H1 (cell line): Measurements from ENCODE around the gene PAQR4.

ENCODE experiments used
- ATF3 ChIP-seq: IDR thresholded peaks from 2 replicates; pipeline ENCODE4 v1.6.1; 2011; ENCODE audit warnings: low read depth, mild to moderate bottlenecking, low read length; ENCODE audit not compliant: insufficient read depth
- CTCF ChIP-seq, 3 experiments: IDR thresholded peaks; 1 replicate in 2 of 3; 2 replicates in 1 of 3; pipeline versions ENCODE4 v1.5.1 to v1.6.1; 2011; ENCODE audit warnings: low read length in 3 of 3, mild to moderate bottlenecking in 3 of 3, inconsistent platforms in 2 of 3, low read depth in 1 of 3, moderate library complexity in 1 of 3; ENCODE audit not compliant: insufficient read depth in 1 of 3; ENCODE audit errors: control extremely low read depth in 1 of 3
- EP300 ChIP-seq, 2 experiments: IDR thresholded peaks; 1 replicate in 1 of 2; 2 replicates in 1 of 2; pipeline ENCODE4 v1.6.1; 2011 to 2012; ENCODE audit warnings: low read depth in 2 of 2, low read length in 2 of 2, mild to moderate bottlenecking in 2 of 2, borderline replicate concordance in 1 of 2, inconsistent platforms in 1 of 2, moderate library complexity in 1 of 2
- EZH2 ChIP-seq: fragments of 200-600 bp; sonication (generic); IDR thresholded peaks from 2 replicates; pipeline ENCODE4 v1.7.1; 2012; ENCODE audit warnings: low read depth, mild to moderate bottlenecking, moderate library complexity, low read length, inconsistent platforms; ENCODE audit not compliant: severe bottlenecking
- MAX ChIP-seq: IDR thresholded peaks from 2 replicates; pipeline ENCODE4 v1.6.1; 2012; ENCODE audit warnings: inconsistent platforms
- NRF1 ChIP-seq: IDR thresholded peaks from 2 replicates; pipeline ENCODE4 v1.6.1; 2011; ENCODE audit warnings: mild to moderate bottlenecking, low read depth, low read length, improper control_type of control experiment
- POLR2A ChIP-seq, 2 experiments: IDR thresholded peaks; 1 replicate in 1 of 2; 2 replicates in 1 of 2; pipeline ENCODE4 v1.6.1; 2011; ENCODE audit warnings: low read depth in 2 of 2, low read length in 2 of 2, mild to moderate bottlenecking in 2 of 2; ENCODE audit errors: control extremely low read depth in 1 of 2
- POLR2AphosphoS5 ChIP-seq: IDR thresholded peaks from 2 replicates; pipeline ENCODE4 v1.6.1; 2011; ENCODE audit warnings: low read depth, low read length
- RAD21 ChIP-seq, 2 experiments: IDR thresholded peaks in 1 of 2; conservative IDR thresholded peaks in 1 of 2; 2 replicates each; pipeline ENCODE4 v1.6.1; 2011; ENCODE audit warnings: low read depth in 2 of 2, low read length in 2 of 2, improper control_type of control experiment in 1 of 2, inconsistent platforms in 1 of 2, mild to moderate bottlenecking in 1 of 2, moderate library complexity in 1 of 2
- TAF1 ChIP-seq: IDR thresholded peaks from 2 replicates; pipeline ENCODE4 v1.6.1; 2011; ENCODE audit warnings: mild to moderate bottlenecking, low read depth, low read length

- TF ChIP-seq ATF3 = no peak
- no peak for TF ChIP-seq NRF1
- no peak for TF ChIP-seq POLR2AphosphoS5
- TF ChIP-seq TAF1 = no peak
- no peak for TF ChIP-seq CTCF (IDR thresholded peaks at IDR 0.05; ENCODE audit: control extremely low read depth in 1 of 3, insufficient read depth in 1 of 3, low read depth in 1 of 3, low read length in 3 of 3)
- no peak for TF ChIP-seq EP300 (IDR thresholded peaks at IDR 0.05; ENCODE audit: borderline replicate concordance in 1 of 2, low read depth in 2 of 2, low read length in 2 of 2)
- no peak for TF ChIP-seq RAD21 (IDR thresholded peaks at IDR 0.05 in 1 of 2, conservative IDR thresholded peaks at IDR 0.05 in 1 of 2; ENCODE audit: low read depth in 2 of 2, low read length in 2 of 2)
- TF ChIP-seq POLR2A (IDR thresholded peaks at IDR 0.05; ENCODE audit: control extremely low read depth in 1 of 2, low read depth in 2 of 2, low read length in 2 of 2) = no peak
- TF ChIP-seq EZH2 = no peak
- TF ChIP-seq MAX = no peak
These were observed 19.5 kb downstream of the PAQR4 start for GRCh38 chr16:2988590-2989099.
